Loucy (cell line): Measurements from ENCODE around the gene CASD1.

Source experiments
- H2AFZ ChIP-seq: fragments of 200-600 bp; sonication (generic); 2 replicates; pipeline ENCODE4 v1.6.0; 2016; ENCODE audit warnings: antibody characterized with exemption, mild to moderate bottlenecking, low read length, moderate library complexity
- H3F3A ChIP-seq: fragments of 200-600 bp; 2 replicates; pipeline ENCODE4 v1.6.0; 2016; ENCODE audit warnings: antibody characterized with exemption, low read depth, mild to moderate bottlenecking
- H3K27me3 ChIP-seq: fragments of 200-600 bp; sonication (generic); 2 replicates; pipeline ENCODE4 v1.6.1; 2014; ENCODE audit warnings: low read length, mild to moderate bottlenecking; ENCODE audit not compliant: insufficient read depth, poor library complexity, severe bottlenecking
- H3K36me3 ChIP-seq: fragments of 200-600 bp; sonication (generic); 2 replicates; pipeline ENCODE4 v1.6.1; 2016; ENCODE audit warnings: low read length; ENCODE audit not compliant: insufficient read depth
- H3K4me1 ChIP-seq: fragments of 200-600 bp; sonication (generic); 2 replicates; pipeline ENCODE4 v1.5.1; 2014; ENCODE audit warnings: low read length, mild to moderate bottlenecking; ENCODE audit not compliant: insufficient read depth, poor library complexity, severe bottlenecking
- H3K4me2 ChIP-seq: fragments of 200-600 bp; sonication (generic); 2 replicates; pipeline ENCODE4 v1.6.0; 2014; ENCODE audit warnings: antibody characterized with exemption, low read length, low read depth, mild to moderate bottlenecking; ENCODE audit not compliant: poor library complexity, severe bottlenecking
- H3K4me3 ChIP-seq: fragments of 200-600 bp; sonication (generic); 2 replicates; pipeline ENCODE4 v1.5.1; 2014; ENCODE audit warnings: low read length, mild to moderate bottlenecking, mixed read lengths; ENCODE audit not compliant: poor library complexity, severe bottlenecking
- H3K79me2 ChIP-seq: fragments of 200-600 bp; sonication (generic); 2 replicates; pipeline ENCODE4 v1.6.1; 2014; ENCODE audit warnings: low read length; ENCODE audit not compliant: insufficient read depth
- H3K9ac ChIP-seq: fragments of 200-600 bp; sonication (generic); 2 replicates; pipeline ENCODE4 v1.6.0; 2014; ENCODE audit warnings: mild to moderate bottlenecking, low read depth, low read length, moderate library complexity; ENCODE audit not compliant: poor library complexity, severe bottlenecking
- H3K9me2 ChIP-seq: fragments of 200-600 bp; sonication (generic); replicated peaks from 2 replicates; pipeline ENCODE4 v1.6.1; 2016; ENCODE audit warnings: low read depth, low read length, mixed read lengths
- H3K9me3 ChIP-seq: fragments of 200-600 bp; sonication (generic); 2 replicates; pipeline ENCODE4 v1.6.1; 2014; ENCODE audit warnings: mild to moderate bottlenecking, antibody characterized with exemption, low read length, low read depth; ENCODE audit not compliant: insufficient read depth
- H4K20me1 ChIP-seq: fragments of 200-600 bp; sonication (generic); 2 replicates; pipeline ENCODE4 v1.6.0; 2014; ENCODE audit warnings: antibody characterized with exemption, low read length, mild to moderate bottlenecking; ENCODE audit not compliant: insufficient read depth, poor library complexity, severe bottlenecking
- EZH2phosphoT487 ChIP-seq: fragments of 200-600 bp; IDR thresholded peaks from 2 replicates; pipeline ENCODE4 v1.6.1; 2018; ENCODE audit warnings: antibody characterized with exemption, mild to moderate bottlenecking, moderate library complexity, borderline replicate concordance
- TF ChIP-seq, protein P1 (sequence below): fragments of 200-600 bp; sonication (generic); conservative IDR thresholded peaks from 2 replicates; pipeline ENCODE4 v1.5.1; 2014; ENCODE audit warnings: mild to moderate bottlenecking, antibody characterized with exemption, low read length

CASD1 gene

DNA sequence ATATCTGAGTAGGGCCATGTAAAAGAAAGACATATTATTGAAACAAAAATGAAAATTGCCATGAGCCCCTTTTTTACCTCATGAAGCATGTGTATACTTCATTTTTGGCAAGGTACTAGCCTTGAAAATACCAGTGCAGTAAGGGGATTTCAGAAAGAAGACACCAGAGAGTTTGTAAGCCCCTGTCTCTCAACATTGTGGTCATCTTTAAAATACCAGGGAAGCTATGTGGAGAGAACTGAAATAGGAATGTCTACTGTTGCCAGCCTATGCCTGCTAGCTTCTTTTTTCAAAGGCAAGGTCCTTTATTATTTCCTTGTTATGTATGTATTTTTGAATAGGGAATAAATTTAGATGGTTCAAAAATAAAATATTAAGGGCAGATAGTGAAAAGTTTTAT lies 57.8 kb downstream of the CASD1 start:
- H3K36me3 ChIP-seq = no peaks in the 10 kb centered on the region
- H3K4me2 ChIP-seq = no peak overlapping the region
- H2AFZ ChIP-seq = no peak overlapping the region
- H3K27me3 ChIP-seq = no peaks in the 10 kb centered on the region
- no peak overlapping the region for H3K9ac ChIP-seq
- H3K4me1 ChIP-seq = no peaks in the 10 kb centered on the region
- no peaks in the 10 kb centered on the region for H4K20me1 ChIP-seq
- no peaks in the 10 kb centered on the region for H3K9me2 ChIP-seq
- no peaks in the 10 kb centered on the region for H3K9me3 ChIP-seq
- no peaks in the 10 kb centered on the region for H3K79me2 ChIP-seq
- no peaks in the 10 kb centered on the region for H3F3A ChIP-seq
- H3K4me3 ChIP-seq = no peak overlapping the region
- no peak for TF ChIP-seq EZH2phosphoT487
- TF ChIP-seq, protein P1, sequence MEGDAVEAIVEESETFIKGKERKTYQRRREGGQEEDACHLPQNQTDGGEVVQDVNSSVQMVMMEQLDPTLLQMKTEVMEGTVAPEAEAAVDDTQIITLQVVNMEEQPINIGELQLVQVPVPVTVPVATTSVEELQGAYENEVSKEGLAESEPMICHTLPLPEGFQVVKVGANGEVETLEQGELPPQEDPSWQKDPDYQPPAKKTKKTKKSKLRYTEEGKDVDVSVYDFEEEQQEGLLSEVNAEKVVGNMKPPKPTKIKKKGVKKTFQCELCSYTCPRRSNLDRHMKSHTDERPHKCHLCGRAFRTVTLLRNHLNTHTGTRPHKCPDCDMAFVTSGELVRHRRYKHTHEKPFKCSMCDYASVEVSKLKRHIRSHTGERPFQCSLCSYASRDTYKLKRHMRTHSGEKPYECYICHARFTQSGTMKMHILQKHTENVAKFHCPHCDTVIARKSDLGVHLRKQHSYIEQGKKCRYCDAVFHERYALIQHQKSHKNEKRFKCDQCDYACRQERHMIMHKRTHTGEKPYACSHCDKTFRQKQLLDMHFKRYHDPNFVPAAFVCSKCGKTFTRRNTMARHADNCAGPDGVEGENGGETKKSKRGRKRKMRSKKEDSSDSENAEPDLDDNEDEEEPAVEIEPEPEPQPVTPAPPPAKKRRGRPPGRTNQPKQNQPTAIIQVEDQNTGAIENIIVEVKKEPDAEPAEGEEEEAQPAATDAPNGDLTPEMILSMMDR = no peak

DNA sequence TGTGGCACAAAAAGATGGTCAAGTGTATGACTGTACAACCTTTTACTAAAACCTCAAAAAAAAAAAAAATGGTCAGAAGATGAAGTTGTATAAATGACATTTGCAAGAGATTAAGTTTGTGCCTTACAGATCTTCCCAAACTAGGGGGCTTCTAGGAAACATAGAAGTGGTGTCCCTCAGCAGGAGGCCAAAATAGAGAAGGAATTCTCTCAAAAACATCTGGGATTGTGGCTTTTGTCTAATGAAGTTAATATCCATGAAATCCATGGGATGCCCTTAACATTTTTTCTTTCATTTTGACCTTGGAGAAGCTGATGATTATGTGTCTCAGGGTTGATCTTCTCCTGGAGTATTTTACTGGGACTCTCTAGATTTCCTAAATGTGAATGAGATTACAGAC lies 62.2 kb downstream of the CASD1 start:
- Histone ChIP-seq H3K4me3 (no peak overlapping the region), H3K4me2 (no peak overlapping the region), H3F3A (no peaks in the 10 kb centered on the region), H3K9me3 (peaks cover 3% of the 10 kb centered on the region; the same call in 1 of the 2 replicates), H3K4me1 (no peaks in the 10 kb centered on the region), H3K27me3 (no peaks in the 10 kb centered on the region), H3K9ac (no peak overlapping the region), H3K36me3 (no peaks in the 10 kb centered on the region), H3K9me2 (no peaks in the 10 kb centered on the region), H2AFZ (no peak overlapping the region), H3K79me2 (no peaks in the 10 kb centered on the region), H4K20me1 (no peaks in the 10 kb centered on the region)
- no peak for TF ChIP-seq EZH2phosphoT487
- TF ChIP-seq, protein P1 = no peak

DNA sequence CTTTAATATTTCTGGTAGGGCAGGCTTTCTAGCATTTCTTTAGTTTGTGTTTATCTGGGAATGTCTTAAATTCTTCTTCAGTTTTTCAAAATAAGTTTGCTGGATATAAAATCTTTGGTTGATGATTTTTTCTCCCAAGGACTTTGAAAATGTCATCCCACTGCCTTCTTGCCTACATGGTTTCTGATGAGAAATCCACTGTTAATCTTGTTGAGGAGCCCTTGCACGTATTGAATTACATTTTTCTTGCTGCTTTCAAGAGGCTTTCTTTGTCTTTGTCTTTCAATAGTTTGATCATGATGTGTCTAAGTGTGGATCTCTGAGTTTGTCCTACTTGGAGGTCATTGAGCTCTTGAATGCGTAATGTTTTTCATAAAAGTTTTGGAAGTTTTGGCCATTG lies 66.0 kb downstream of the CASD1 start:
- Histone ChIP-seq H2AFZ (no peak overlapping the region), H3K4me2 (no peak overlapping the region), H3K79me2 (no peaks in the 10 kb centered on the region), H3F3A (no peaks in the 10 kb centered on the region), H4K20me1 (no peaks in the 10 kb centered on the region), H3K9ac (no peak overlapping the region), H3K9me2 (no peaks in the 10 kb centered on the region), H3K36me3 (no peaks in the 10 kb centered on the region), H3K9me3 (peaks cover 3% of the 10 kb centered on the region; the same call in 1 of the 2 replicates), H3K4me1 (peaks cover 7% of the 10 kb centered on the region), H3K4me3 (no peak overlapping the region), H3K27me3 (no peaks in the 10 kb centered on the region)
- TF ChIP-seq EZH2phosphoT487 = no peak

DNA sequence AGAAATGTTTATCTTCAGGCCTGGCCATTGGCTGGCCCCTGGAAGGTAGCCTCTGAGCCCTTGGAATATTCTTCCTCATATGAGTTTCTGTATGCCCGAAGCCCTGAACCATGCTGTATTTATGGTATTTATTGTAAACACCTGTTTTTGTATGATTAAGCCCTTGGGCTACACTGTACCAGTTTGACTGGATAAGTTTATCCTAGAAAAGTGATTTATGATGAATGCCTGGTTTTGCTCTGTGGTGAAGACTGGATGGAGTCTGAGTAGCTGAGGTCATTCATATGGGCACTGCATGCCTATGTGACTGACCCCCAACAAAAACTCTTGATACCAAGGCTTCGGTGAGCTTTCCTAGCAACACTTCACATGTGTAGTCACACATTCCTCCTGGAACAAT lies 66.7 kb downstream of the CASD1 start:
- Histone ChIP-seq H3K9me3 (peaks cover 3% of the 10 kb centered on the region; the same call in 1 of the 2 replicates), H2AFZ (no peak overlapping the region), H3K79me2 (no peaks in the 10 kb centered on the region), H3K4me3 (no peak overlapping the region), H3K27me3 (no peaks in the 10 kb centered on the region), H3K36me3 (no peaks in the 10 kb centered on the region), H3K4me2 (no peak overlapping the region), H3K9ac (no peak overlapping the region), H3K4me1 (peaks cover 7% of the 10 kb centered on the region), H3F3A (no peaks in the 10 kb centered on the region), H4K20me1 (no peaks in the 10 kb centered on the region), H3K9me2 (no peaks in the 10 kb centered on the region)
- no peak for TF ChIP-seq EZH2phosphoT487
- TF ChIP-seq, protein P1 = no peak
